HepG2 (cell line): ENCODE data around the gene ZIK1. TPM values are rescaled to one million over a fixed set of nuclear protein-coding genes. Genes with fewer than 3 reads are reported as not detected.

Experiments used
- ATF1 ChIP-seq: IDR thresholded peaks from 2 replicates; pipeline ENCODE4 v1.6.1; 2016; ENCODE audit warnings: mild to moderate bottlenecking, control low read depth
- ATF7-NPFF ChIP-seq: sonication (generic); formaldehyde crosslinking; IDR thresholded peaks from 2 replicates; pipeline ENCODE4 v1.8.1; 2023; ENCODE audit warnings: mild to moderate bottlenecking, low read depth, missing genetic modification reagents, moderate library complexity
- CCDC6 ChIP-seq: sonication (generic); formaldehyde crosslinking; IDR thresholded peaks from 2 replicates; pipeline ENCODE4 v1.8.1; 2022; ENCODE audit warnings: mild to moderate bottlenecking, missing genetic modification reagents, moderate library complexity
- CREM ChIP-seq, 2 experiments: sonication (generic) in 1 of 2; formaldehyde crosslinking in 1 of 2; IDR thresholded peaks; 2 replicates each; pipeline versions ENCODE4 v1.4.0 to v1.6.1; 2016 to 2020; ENCODE audit warnings: antibody characterized with exemption in 1 of 2, mild to moderate bottlenecking in 1 of 2, missing genetic modification reagents in 1 of 2
- KDM2A ChIP-seq: sonication (generic); formaldehyde crosslinking; IDR thresholded peaks from 2 replicates; pipeline ENCODE4 v1.4.0; 2020; ENCODE audit warnings: low read depth, missing genetic modification reagents, borderline replicate concordance
- KMT2A ChIP-seq: sonication (generic); formaldehyde crosslinking; IDR thresholded peaks from 2 replicates; pipeline ENCODE4 v1.4.0; 2020; ENCODE audit warnings: missing genetic modification reagents
- MBNL3 ChIP-seq: fragments of 250-450 bp; sonication (Bioruptor Pico); conservative IDR thresholded peaks from 2 replicates; pipeline ENCODE4 v1.8.0; 2022; ENCODE audit warnings: mild to moderate bottlenecking, inconsistent platforms
- MXI1 ChIP-seq: IDR thresholded peaks from 3 replicates; pipeline ENCODE4 v1.6.1; 2012; ENCODE audit warnings: low read depth, low read length, inconsistent platforms, borderline replicate concordance
- MYNN ChIP-seq: sonication (generic); formaldehyde crosslinking; IDR thresholded peaks from 2 replicates; pipeline ENCODE4 v1.4.0; 2020; ENCODE audit warnings: mild to moderate bottlenecking, low read depth, missing genetic modification reagents
- SOX6 ChIP-seq, 2 experiments: fragments of 450-650 bp in 1 of 2; sonication (generic) in 1 of 2; formaldehyde crosslinking in 1 of 2; IDR thresholded peaks; 2 replicates each; pipeline versions ENCODE4 v1.4.0 to v1.6.1; 2017 to 2020; ENCODE audit warnings: antibody characterized with exemption in 1 of 2, mild to moderate bottlenecking in 1 of 2, missing genetic modification reagents in 1 of 2
- SP4 ChIP-seq: sonication (generic); formaldehyde crosslinking; IDR thresholded peaks from 2 replicates; pipeline ENCODE4 v1.8.1; 2023; ENCODE audit warnings: mild to moderate bottlenecking, missing genetic modification reagents
- SRSF1 ChIP-seq: fragments of 200-400 bp; formaldehyde crosslinking; optimal IDR thresholded peaks from 2 replicates; pipeline ENCODE3; 2017; ENCODE audit warnings: mild to moderate bottlenecking, low read depth, low read length, moderate library complexity
- ZNF274 ChIP-seq: sonication (generic); formaldehyde crosslinking; IDR thresholded peaks from 2 replicates; pipeline ENCODE4 v1.5.1; 2020; ENCODE audit warnings: mild to moderate bottlenecking, missing genetic modification reagents
- ZNF678 ChIP-seq: sonication (generic); formaldehyde crosslinking; IDR thresholded peaks from 2 replicates; pipeline ENCODE4 v1.4.0; 2020; ENCODE audit warnings: mild to moderate bottlenecking, missing genetic modification reagents
- polyA plus RNA-seq, 8 experiments: library from polyadenylated mRNA; depleted of rRNA in 3 of 8; stranded (reverse) in 7 of 8; unstranded in 1 of 8; fragments of >200 nt; fragmentation: Illumina TruSeq in 4 of 8; extraction: Trizol in 4 of 8; gene quantifications; 2 replicates each; pipeline versions ENCODE4 v1.2.1 to v1.2.3, GENCODE V29; 2011 to 2016; ENCODE audit warnings: low read depth in 4 of 8, missing spikeins in 1 of 8, mixed read lengths in 1 of 8; ENCODE audit not compliant: insufficient read depth in 1 of 8
- total RNA-seq, 5 experiments: library from RNA; depleted of rRNA; stranded (reverse); fragments of >200 nt; fragmentation: Illumina TruSeq; extraction: Trizol; gene quantifications; 2 replicates each; pipeline ENCODE4 v1.2.3, GENCODE V29; 2016; ENCODE audit warnings: low read depth in 1 of 5
- TF ChIP-seq, protein P1 (sequence below): sonication (generic); formaldehyde crosslinking; IDR thresholded peaks from 2 replicates; pipeline ENCODE4 v1.4.0; 2020; ENCODE audit warnings: low read depth, missing genetic modification reagents
- TF ChIP-seq, protein P2 (sequence below): sonication (generic); formaldehyde crosslinking; IDR thresholded peaks from 2 replicates; pipeline ENCODE4 v1.8.1; 2023; ENCODE audit warnings: mild to moderate bottlenecking, missing genetic modification reagents
- TF ChIP-seq, protein P3 (sequence below): sonication (generic); formaldehyde crosslinking; IDR thresholded peaks from 2 replicates; pipeline ENCODE4 v1.8.1; 2023; ENCODE audit warnings: mild to moderate bottlenecking, moderate library complexity, missing genetic modification reagents
- TF ChIP-seq, protein P4 (sequence below): sonication (generic); formaldehyde crosslinking; IDR thresholded peaks from 2 replicates; pipeline ENCODE4 v1.5.0; 2020; ENCODE audit warnings: mild to moderate bottlenecking, missing genetic modification reagents, moderate library complexity
- TF ChIP-seq, protein P5 (sequence below): sonication (generic); formaldehyde crosslinking; IDR thresholded peaks from 2 replicates; pipeline ENCODE4 v1.5.0; 2020; ENCODE audit warnings: missing genetic modification reagents, mild to moderate bottlenecking, borderline replicate concordance

Gene ZIK1
- total and polyA plus RNA-seq, 2 of the 13 experiments (the other 11 are each of a cell fraction or from before 2014, with no cell fraction given) = 2.1 to 7.2 TPM

DNA sequence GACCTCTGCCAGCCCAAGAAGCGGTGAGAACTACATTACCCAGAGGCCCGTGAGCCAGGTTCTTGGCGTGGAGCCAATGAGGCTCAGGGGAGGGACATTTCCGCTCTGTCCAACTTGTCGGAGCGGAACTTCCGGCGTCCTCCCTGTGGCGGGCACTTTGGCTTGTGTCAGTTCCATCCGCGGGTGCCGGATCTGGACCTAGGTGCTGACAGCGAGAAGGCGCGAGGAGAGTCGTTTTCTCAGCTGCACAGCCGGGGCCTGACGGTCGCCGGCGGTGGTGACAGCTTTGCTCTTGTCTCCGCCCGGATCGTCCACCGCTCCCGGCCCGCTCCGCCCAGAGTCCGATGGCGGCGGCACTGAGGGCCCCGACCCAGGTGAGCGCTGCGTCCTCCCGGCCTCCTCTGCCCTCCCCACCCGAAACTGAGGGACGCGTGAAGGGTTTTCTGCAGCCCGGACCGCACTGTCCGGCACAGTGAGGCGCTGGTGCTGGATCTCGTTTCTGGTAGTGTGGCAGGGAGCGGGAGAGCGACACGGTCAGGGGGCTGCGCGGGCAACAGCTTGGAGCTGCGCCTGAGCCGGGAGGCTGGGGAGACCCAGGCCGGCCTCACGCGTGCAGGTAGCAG, 15.9 kb downstream of the ZIK1 start, which contains the start of gene ZNF530 (continued):
- TF ChIP-seq, protein P1, sequence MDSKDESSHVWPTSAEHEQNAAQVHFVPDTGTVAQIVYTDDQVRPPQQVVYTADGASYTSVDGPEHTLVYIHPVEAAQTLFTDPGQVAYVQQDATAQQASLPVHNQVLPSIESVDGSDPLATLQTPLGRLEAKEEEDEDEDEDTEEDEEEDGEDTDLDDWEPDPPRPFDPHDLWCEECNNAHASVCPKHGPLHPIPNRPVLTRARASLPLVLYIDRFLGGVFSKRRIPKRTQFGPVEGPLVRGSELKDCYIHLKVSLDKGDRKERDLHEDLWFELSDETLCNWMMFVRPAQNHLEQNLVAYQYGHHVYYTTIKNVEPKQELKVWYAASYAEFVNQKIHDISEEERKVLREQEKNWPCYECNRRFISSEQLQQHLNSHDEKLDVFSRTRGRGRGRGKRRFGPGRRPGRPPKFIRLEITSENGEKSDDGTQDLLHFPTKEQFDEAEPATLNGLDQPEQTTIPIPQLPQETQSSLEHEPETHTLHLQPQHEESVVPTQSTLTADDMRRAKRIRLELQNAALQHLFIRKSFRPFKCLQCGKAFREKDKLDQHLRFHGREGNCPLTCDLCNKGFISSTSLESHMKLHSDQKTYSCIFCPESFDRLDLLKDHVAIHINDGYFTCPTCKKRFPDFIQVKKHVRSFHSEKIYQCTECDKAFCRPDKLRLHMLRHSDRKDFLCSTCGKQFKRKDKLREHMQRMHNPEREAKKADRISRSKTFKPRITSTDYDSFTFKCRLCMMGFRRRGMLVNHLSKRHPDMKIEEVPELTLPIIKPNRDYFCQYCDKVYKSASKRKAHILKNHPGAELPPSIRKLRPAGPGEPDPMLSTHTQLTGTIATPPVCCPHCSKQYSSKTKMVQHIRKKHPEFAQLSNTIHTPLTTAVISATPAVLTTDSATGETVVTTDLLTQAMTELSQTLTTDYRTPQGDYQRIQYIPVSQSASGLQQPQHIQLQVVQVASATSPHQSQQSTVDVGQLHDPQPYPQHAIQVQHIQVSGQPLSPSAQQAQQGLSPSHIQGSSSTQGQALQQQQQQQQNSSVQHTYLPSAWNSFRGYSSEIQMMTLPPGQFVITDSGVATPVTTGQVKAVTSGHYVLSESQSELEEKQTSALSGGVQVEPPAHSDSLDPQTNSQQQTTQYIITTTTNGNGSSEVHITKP (CRISPR knock-in tag) = 0 out of 2 replicates have a peak, but pooled peaks have one; percentile 19
- TF ChIP-seq SOX6 (IDR thresholded peaks at IDR 0.05) (no peak), SOX6 (CRISPR knock-in tag; IDR thresholded peaks at IDR 0.05) (peak; percentile 41), SRSF1 (peak; percentile 50), ZNF678 (CRISPR knock-in tag) (no peak), KDM2A (CRISPR knock-in tag) (peak; percentile 85), CCDC6 (CRISPR knock-in tag) (peak; percentile 68; the same call in 1 of the 2 replicates), KMT2A (peak; percentile 73; the same call in 1 of the 2 replicates), MXI1 (peak; percentile 85), MBNL3 (CRISPR knock-in tag) (no peak), MYNN (CRISPR knock-in tag) (no peak), ATF7-NPFF (0 out of 2 replicates have a peak, but pooled peaks have one; percentile 73), ATF1 (CRISPR knock-in tag) (0 out of 2 replicates have a peak, but pooled peaks have one; percentile 40), SP4 (CRISPR knock-in tag) (peak; percentile 54; the same call in 1 of the 2 replicates), CREM (IDR thresholded peaks at IDR 0.05) (peak; percentile 94), CREM (CRISPR knock-in tag; IDR thresholded peaks at IDR 0.05) (no peak), ZNF274 (peak; percentile 95)
- TF ChIP-seq, protein P2, sequence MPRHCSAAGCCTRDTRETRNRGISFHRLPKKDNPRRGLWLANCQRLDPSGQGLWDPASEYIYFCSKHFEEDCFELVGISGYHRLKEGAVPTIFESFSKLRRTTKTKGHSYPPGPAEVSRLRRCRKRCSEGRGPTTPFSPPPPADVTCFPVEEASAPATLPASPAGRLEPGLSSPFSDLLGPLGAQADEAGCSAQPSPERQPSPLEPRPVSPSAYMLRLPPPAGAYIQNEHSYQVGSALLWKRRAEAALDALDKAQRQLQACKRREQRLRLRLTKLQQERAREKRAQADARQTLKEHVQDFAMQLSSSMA (CRISPR knock-in tag) = peak; percentile 41; the same call in 1 of the 2 replicates
- TF ChIP-seq, protein P3, sequence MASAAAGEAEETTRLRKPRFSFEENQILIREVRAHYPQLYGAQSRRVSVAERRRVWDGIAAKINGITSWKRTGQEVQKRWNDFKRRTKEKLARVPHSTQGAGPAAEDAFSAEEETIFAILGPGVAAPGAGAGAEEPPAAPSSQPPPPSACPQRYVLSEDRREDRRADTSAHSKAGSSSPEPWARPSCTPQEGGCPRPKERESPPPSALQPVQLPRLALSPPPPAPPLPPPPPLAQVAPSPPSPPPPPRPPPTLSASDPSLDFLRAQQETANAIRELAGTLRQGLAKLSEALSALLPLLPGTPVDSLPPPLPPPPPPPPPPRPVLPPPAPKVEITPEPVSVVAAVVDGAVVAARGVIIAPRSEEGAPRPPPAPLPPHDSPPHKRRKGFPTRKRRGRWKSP (CRISPR knock-in tag) = 0 out of 2 replicates have a peak, but pooled peaks have one; percentile 67
- TF ChIP-seq, protein P4, sequence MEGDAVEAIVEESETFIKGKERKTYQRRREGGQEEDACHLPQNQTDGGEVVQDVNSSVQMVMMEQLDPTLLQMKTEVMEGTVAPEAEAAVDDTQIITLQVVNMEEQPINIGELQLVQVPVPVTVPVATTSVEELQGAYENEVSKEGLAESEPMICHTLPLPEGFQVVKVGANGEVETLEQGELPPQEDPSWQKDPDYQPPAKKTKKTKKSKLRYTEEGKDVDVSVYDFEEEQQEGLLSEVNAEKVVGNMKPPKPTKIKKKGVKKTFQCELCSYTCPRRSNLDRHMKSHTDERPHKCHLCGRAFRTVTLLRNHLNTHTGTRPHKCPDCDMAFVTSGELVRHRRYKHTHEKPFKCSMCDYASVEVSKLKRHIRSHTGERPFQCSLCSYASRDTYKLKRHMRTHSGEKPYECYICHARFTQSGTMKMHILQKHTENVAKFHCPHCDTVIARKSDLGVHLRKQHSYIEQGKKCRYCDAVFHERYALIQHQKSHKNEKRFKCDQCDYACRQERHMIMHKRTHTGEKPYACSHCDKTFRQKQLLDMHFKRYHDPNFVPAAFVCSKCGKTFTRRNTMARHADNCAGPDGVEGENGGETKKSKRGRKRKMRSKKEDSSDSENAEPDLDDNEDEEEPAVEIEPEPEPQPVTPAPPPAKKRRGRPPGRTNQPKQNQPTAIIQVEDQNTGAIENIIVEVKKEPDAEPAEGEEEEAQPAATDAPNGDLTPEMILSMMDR (CRISPR knock-in tag) = peak; percentile 34
- TF ChIP-seq, protein P5, sequence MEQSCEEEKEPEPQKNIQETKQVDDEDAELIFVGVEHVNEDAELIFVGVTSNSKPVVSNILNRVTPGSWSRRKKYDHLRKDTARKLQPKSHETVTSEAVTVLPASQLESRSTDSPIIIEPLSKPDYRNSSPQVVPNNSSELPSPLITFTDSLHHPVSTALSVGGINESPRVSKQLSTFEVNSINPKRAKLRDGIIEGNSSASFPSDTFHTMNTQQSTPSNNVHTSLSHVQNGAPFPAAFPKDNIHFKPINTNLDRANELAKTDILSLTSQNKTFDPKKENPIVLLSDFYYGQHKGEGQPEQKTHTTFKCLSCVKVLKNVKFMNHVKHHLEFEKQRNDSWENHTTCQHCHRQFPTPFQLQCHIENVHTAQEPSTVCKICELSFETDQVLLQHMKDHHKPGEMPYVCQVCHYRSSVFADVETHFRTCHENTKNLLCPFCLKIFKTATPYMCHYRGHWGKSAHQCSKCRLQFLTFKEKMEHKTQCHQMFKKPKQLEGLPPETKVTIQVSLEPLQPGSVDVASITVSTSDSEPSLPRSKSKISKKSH (CRISPR knock-in tag) = peak; percentile 68; the same call in 1 of the 2 replicates
